ENCODE data around the gene ITGA8.
"Not testable (repeated sequence)": the region's sequence is repeated elsewhere in the genome, so short reads cannot be mapped to it uniquely, and the experiment has no call there.

The ITGA8 gene

GRCh38 chr10:15486404-15486803 is 233.3 kb downstream of the ITGA8 start:
- no peak for DNase-seq

- no peak for DNase-seq
Observed at GRCh38 chr10:15485684-15486316, 233.9 kb downstream of the ITGA8 start.

DNA sequence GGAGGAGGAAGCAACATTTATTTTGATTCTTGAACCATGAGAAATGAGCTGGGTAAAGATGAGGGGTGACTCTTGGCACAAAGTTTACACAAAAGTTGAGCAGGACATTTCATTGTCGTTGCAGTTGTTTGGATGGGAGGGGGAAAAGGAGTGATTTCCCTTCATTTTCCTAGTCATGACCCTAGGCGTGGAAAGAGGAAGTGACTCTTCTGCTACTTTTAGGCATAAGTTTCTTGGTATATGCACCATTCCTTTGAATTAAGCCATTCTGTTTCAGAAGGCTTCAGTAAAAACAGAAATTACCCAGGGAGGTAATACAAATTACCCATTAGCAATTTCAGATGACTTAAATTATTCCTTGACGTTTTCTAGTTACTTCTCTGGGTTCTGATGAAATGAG is 234.7 kb downstream of the ITGA8 start:
- no peak for DNase-seq

DNA sequence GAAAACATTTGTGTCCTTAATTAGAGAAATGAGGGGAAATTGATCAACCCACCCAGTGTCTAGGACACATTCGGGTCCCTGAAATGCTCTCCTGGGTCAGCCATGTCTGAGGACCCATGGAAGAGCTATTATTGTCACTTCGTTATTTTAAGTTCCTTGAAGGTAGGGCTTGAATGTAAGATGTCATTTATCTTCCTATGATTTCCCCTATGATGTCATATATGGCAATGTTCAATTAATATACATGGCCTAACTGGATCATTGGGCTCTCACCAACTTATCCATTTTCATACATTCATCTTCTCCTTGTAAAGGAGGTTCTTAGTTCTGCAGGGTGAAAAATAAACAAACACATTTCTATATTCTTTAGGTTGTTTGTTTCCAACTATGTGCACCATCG is 235.6 kb downstream of the ITGA8 start:
- no peak for DNase-seq

GRCh38 chr10:15483215-15484075 is 236.3 kb downstream of the ITGA8 start:
- DNase-seq, result no peak

- no peak for DNase-seq
Observed at GRCh38 chr10:15482156-15482555, 237.6 kb downstream of the ITGA8 start.

- no peak for DNase-seq
Observed at GRCh38 chr10:15478950-15479349, 240.8 kb downstream of the ITGA8 start.

DNA sequence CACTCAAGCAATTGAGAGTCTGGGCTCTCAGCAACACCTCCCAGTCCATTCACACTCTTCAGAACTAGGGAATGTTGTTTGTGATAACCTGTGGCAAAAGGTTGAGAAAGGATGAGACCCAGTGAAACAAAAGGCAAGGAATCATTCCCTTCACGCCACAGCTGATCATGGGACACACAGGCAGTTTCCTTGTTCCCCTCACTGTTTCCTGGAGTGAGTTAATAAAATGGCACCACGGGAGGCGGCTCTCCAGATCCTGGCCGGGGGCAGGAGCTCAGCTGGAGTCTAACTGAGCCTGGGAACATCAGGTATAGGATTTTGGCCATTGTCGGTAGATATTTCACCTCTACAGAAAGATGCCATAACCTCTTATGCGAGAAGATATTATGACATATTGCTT is 241.3 kb downstream of the ITGA8 start:
- no peak for DNase-seq

DNA sequence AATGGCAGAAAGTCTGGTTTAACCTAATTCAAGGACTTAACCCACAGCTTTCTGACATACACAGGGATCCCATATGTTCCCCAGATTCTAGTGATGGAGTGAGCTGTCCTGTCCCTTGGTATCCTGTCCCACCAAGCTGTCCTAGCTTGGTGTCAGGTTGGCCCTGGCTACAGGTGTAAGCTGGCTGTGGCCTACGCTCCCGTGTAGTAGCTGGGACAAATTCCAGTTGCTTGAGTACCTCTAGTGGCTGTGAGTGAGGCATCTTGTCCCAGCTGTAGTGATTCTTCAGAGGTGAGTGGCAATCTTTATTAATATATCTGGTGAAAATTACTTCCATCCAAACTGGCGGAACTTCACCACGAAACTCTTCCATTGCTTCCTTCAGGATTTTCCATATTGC is 243.4 kb downstream of the ITGA8 start:
- DNase-seq, result no peak

GRCh38 chr10:15475439-15475838 is 244.3 kb downstream of the ITGA8 start:
- not testable (repeated sequence) for DNase-seq

GRCh38 chr10:15474671-15475070 is 245.1 kb downstream of the ITGA8 start:
- no peak for DNase-seq

DNA sequence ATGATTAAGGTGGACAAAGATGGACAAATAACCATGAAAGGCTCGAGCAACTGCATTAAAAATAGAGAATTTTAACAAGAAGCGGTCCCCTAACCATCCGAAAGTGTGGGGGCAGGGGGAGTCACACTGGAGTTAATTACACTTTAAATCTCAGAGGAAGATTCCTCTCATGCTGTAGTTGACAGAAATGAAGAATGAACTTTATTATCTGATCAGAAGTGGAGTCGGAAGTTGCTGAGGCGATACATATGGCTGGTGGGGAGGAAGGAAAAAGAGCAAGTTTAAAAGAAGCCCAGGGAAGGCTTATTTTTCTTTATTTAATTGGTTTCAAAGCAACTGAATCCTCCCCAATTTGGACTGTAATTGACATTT is 246.3 kb downstream of the ITGA8 start:
- DNase-seq, result no peak

GRCh38 chr10:15472431-15473395 is 247.0 kb downstream of the ITGA8 start:
- DNase-seq, result no peak

GRCh38 chr10:15472008-15472407 is 247.7 kb downstream of the ITGA8 start:
- DNase-seq, result no peak

DNA sequence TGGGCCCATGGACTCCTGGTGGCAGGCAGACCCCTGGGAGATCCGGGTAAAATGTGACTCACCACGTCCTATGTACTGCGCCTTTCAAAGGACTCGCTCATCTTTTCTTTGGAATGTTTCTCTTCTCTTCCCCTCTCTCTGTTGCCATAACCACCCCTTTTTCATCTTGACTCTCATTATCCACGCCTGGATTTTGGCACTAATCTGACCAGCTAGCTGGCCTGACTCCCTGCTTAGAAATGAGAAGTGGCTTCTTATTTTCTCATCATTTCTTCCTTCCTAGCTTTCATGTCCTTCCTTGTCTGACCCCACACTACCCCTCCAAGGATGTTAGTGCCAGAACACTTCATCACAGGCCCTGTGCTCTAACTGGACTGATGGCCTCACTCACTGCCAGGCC is 250.6 kb downstream of the ITGA8 start:
- no peak for DNase-seq

GRCh38 chr10:15464381-15464780 is 255.3 kb downstream of the ITGA8 start:
- DNase-seq, result no peak

Data from NCI-H1105 treated with DMSO at 0.1 percent for 48 hours (cell line).